Astrocyte (in vitro differentiated cells and primary cell): Measurements from ENCODE around the gene DDX25.
A peak's percentile ranks its signal among the peaks of the same experiment; 100 is the strongest.

Source experiments
- CTCF ChIP-seq: IDR thresholded peaks from 2 replicates; pipeline ENCODE4 v1.5.1; 2011; ENCODE audit warnings: low read depth, mild to moderate bottlenecking, inconsistent platforms, low read length, moderate library complexity; ENCODE audit not compliant: insufficient read depth
- EZH2 ChIP-seq: IDR thresholded peaks from 2 replicates; pipeline ENCODE4 v1.6.1; 2012; ENCODE audit warnings: mild to moderate bottlenecking, low read length, inconsistent platforms; ENCODE audit not compliant: insufficient read depth

DNA sequence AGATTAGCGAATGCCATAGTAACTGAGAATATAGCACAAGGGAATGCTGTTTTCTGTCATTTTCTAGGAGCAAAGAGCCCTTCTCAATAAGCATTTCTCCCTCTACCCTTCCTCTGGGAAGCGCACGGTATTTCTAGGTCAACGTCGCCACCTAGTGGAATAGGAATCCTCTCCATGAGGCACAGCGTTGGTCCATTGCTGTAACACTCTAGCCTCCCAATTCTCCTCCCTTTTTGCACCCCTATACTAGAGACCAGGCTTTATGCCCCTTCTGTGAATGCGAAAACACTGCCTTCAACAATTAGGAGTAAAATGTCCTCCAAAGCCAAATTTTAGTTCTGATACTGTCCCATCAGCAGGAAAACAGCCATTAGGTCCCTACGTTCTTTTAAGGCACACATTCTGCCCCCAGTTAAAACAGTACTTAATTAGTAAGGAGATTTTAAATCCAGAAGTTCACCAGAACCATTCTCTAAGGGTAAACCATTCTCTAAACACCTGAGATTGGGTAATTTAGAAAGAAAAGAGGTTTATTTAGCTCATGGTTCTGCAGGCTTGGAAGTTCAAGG, 29.7 kb upstream of the DDX25 start:
- no peak for TF ChIP-seq EZH2
- TF ChIP-seq CTCF: peak; percentile 79
